Spleen (tissue), 11 donors: ENCODE data around the gene ANKRD33. TPM values are rescaled to one million over a fixed set of nuclear protein-coding genes. Genes with fewer than 3 reads are reported as not detected.

ENCODE experiments used
- DNase-seq: peaks from one replicate; pipeline ENCODE4 v3.0.0-alpha.2; 2020
- H3K27ac ChIP-seq, 8 donors: fragments of 200-600 bp; sonication (generic) in 7 of 8; 1 replicate in 4 of 8; 2 replicates in 4 of 8; pipeline versions ENCODE4 v1.5.0 to v1.8.0; 2016 to 2021; ENCODE audit warnings: inconsistent platforms in 4 of 8, mild to moderate bottlenecking in 4 of 8, moderate library complexity in 1 of 8
- H3K27me3 ChIP-seq, 7 donors: fragments of 200-600 bp; sonication (generic) in 6 of 7; replicated peaks in 1 of 7; 1 replicate in 4 of 7; 2 replicates in 3 of 7; pipeline versions ENCODE4 v1.5.0 to v1.8.0; 2016 to 2021; ENCODE audit warnings: inconsistent platforms in 3 of 7, mild to moderate bottlenecking in 1 of 7
- H3K36me3 ChIP-seq, 6 donors: fragments of 200-600 bp; sonication (generic) in 5 of 6; 1 replicate in 4 of 6; 2 replicates in 2 of 6; pipeline versions ENCODE4 v1.5.0 to v1.8.0; 2016 to 2021; ENCODE audit warnings: inconsistent platforms in 2 of 6
- H3K4me1 ChIP-seq, 6 donors: fragments of 200-600 bp; sonication (generic) in 5 of 6; 1 replicate in 3 of 6; 2 replicates in 3 of 6; pipeline versions ENCODE4 v1.5.0 to v1.8.0; 2016 to 2021; ENCODE audit warnings: inconsistent platforms in 3 of 6
- H3K4me3 ChIP-seq, 8 donors: fragments of 200-600 bp; sonication (generic) in 7 of 8; 1 replicate in 4 of 8; 2 replicates in 4 of 8; pipeline versions ENCODE4 v1.5.0 to v1.8.0; 2016 to 2021; ENCODE audit warnings: inconsistent platforms in 4 of 8, mild to moderate bottlenecking in 4 of 8, moderate library complexity in 2 of 8
- H3K9me3 ChIP-seq, 8 donors: fragments of 200-600 bp; sonication (generic) in 7 of 8; 1 replicate in 4 of 8; 2 replicates in 4 of 8; pipeline versions ENCODE4 v1.5.0 to v1.8.0; 2016 to 2021; ENCODE audit warnings: inconsistent platforms in 4 of 8
- CTCF ChIP-seq, 11 experiments: fragments of 200-600 bp in 7 of 11; fragments of 450-650 bp in 4 of 11; sonication (generic) in 4 of 11; IDR thresholded peaks in 8 of 11; conservative IDR thresholded peaks in 3 of 11; 1 replicate in 7 of 11; 2 replicates in 4 of 11; pipeline versions ENCODE4 v1.4.0 to v1.8.0; 2016 to 2021; ENCODE audit warnings: antibody characterized with exemption in 11 of 11, inconsistent platforms in 4 of 11, mild to moderate bottlenecking in 1 of 11
- POLR2A ChIP-seq, 3 donors: fragments of 450-650 bp; IDR thresholded peaks; one replicate each; pipeline ENCODE4 v1.5.1; 2017; ENCODE audit warnings: antibody characterized with exemption in 3 of 3, mild to moderate bottlenecking in 1 of 3
- POLR2AphosphoS5 ChIP-seq, 3 donors: sonication (generic); formaldehyde crosslinking; IDR thresholded peaks; one replicate each; pipeline ENCODE4 v1.5.1; 2017; ENCODE audit warnings: antibody characterized with exemption in 3 of 3
- whole genome bisulfite sequencing, 5 donors: extraction: QIAGEN DNeasy Blood & Tissue Kit in 3 of 5; methylation state at CpG; one replicate each; pipeline versions ENCODE4 v1.1.5 to v1.1.7; 2013 to 2018; 5-methylcytosine and 5-hydroxymethylcytosine counted together
- intact Hi-C: fragments of 100-400 bp; cut with DNase I; formaldehyde crosslinking; loops from one replicate; pipeline ENCODE4 v1.15.0; 2023; ENCODE audit warnings: low total_unique reads
- polyA plus RNA-seq, 3 donors: library from polyadenylated mRNA; stranded (reverse); fragments of 200-250 nt; gene quantifications; one replicate each; pipeline ENCODE4 v1.2.1, GENCODE V29; 2013
- total RNA-seq, 7 donors: library from RNA; depleted of rRNA in 3 of 7; stranded (reverse); fragments of >200 nt in 3 of 7; fragmentation: NEBNext Ultra II Directional in 4 of 7; extraction: Animal tissue kit (Norgen Biotek cat#: 25700) in 4 of 7; gene quantifications; one replicate each; pipeline versions ENCODE4 v1.1.0 to v1.2.1, GENCODE V29; 2016 to 2021
- donor health status: healthy with polysubstance abuse.
- donor health status: DM: no; HTN: no; CAD: no; lungs with moderate emphysema.
- donor health status: DM: no; HTN: no; CAD: no.
- donor health status: Bipolar disorder and iron deficiency.
- donor health status: healthy.
- donor health status: DM: no; HTN: no; CAD: no.
- donor health status: DM: yes; HTN: yes; CAD: no.

Gene ANKRD33
- total and polyA plus RNA-seq, 10 donors: not detected

- H3K27ac ChIP-seq: no peak overlapping the region
- no peak for DNase-seq
- H3K4me3 ChIP-seq: no peak overlapping the region
- peaks cover 0 to 77% (median 2%) of the 10 kb centered on the region in 7 donors for H3K27me3 ChIP-seq
- H3K9me3 ChIP-seq: no peaks in the 10 kb centered on the region
- H3K36me3 ChIP-seq: no peaks in the 10 kb centered on the region
- intact Hi-C loops: no loop called here
- whole genome bisulfite sequencing, 5 donors: 72 to 90% (median 81%) methylated on average over 2 to 6 of the region's 6 CpGs
- TF ChIP-seq CTCF (IDR thresholded peaks at IDR 0.05 in 8 of 11, conservative IDR thresholded peaks at IDR 0.05 in 3 of 11) (no peak), POLR2A (IDR thresholded peaks at IDR 0.05) (no peak), POLR2AphosphoS5 (IDR thresholded peaks at IDR 0.05) (no peak)
- peaks cover 0 to 9% (median 0%) of the 10 kb centered on the region in 6 donors for H3K4me1 ChIP-seq
These were observed 46.9 kb upstream of the ANKRD33 start for GRCh38 chr12:51840966-51841365.

- no peak for DNase-seq
- peaks cover 0 to 84% (median 9%) of the 10 kb centered on the region in 7 donors for H3K27me3 ChIP-seq
- intact Hi-C loops: no loop called here
- H3K9me3 ChIP-seq: no peaks in the 10 kb centered on the region
- 65 to 84% (median 78%) methylated on average over 6 of the region's 6 CpGs for WGBS, 5 donors
- H3K4me1 ChIP-seq: peaks cover 0 to 17% (median 7%) of the 10 kb centered on the region in 6 donors
- H3K27ac ChIP-seq: no peak overlapping the region
- no peaks in the 10 kb centered on the region for H3K36me3 ChIP-seq
- no peak overlapping the region for H3K4me3 ChIP-seq
- TF ChIP-seq POLR2AphosphoS5 (IDR thresholded peaks at IDR 0.05) (no peak), POLR2A (IDR thresholded peaks at IDR 0.05) (no peak), CTCF (IDR thresholded peaks at IDR 0.05 in 8 of 11, conservative IDR thresholded peaks at IDR 0.05 in 3 of 11) (no peak)
These were observed 46.2 kb upstream of the ANKRD33 start for GRCh38 chr12:51841727-51842126.

GRCh38 chr12:51844854-51845253 lies 43.0 kb upstream of the ANKRD33 start:
- intact Hi-C loops: no loop called here
- H3K9me3 ChIP-seq: no peaks in the 10 kb centered on the region
- 79 to 92% (median 89%) methylated on average over 2 to 4 of the region's 4 CpGs for WGBS, 5 donors
- H3K4me1 ChIP-seq: peaks cover 12 to 44% (median 25%) of the 10 kb centered on the region in 6 donors
- H3K4me3 ChIP-seq: no peak overlapping the region
- no peaks in the 10 kb centered on the region for H3K36me3 ChIP-seq
- H3K27ac ChIP-seq: no peak overlapping the region
- no peak for DNase-seq
- no peak for TF ChIP-seq POLR2AphosphoS5 (IDR thresholded peaks at IDR 0.05)
- TF ChIP-seq CTCF (IDR thresholded peaks at IDR 0.05 in 8 of 11, conservative IDR thresholded peaks at IDR 0.05 in 3 of 11): no peak
- no peak for TF ChIP-seq POLR2A (IDR thresholded peaks at IDR 0.05)
- H3K27me3 ChIP-seq: peaks cover 0 to 87% (median 31%) of the 10 kb centered on the region in 7 donors

- DNase-seq: no peak
- peaks cover 12 to 50% (median 28%) of the 10 kb centered on the region in 6 donors for H3K4me1 ChIP-seq
- H3K36me3 ChIP-seq: no peaks in the 10 kb centered on the region
- H3K27ac ChIP-seq: no peak overlapping the region
- no peaks in the 10 kb centered on the region for H3K9me3 ChIP-seq
- H3K27me3 ChIP-seq: peaks cover 0 to 92% (median 31%) of the 10 kb centered on the region in 7 donors
- 80 to 93% (median 88%) methylated on average over 7 of the region's 7 CpGs for WGBS, 5 donors
- H3K4me3 ChIP-seq: no peak overlapping the region
- no peak for TF ChIP-seq POLR2A (IDR thresholded peaks at IDR 0.05)
- no peak for TF ChIP-seq POLR2AphosphoS5 (IDR thresholded peaks at IDR 0.05)
- no peak for TF ChIP-seq CTCF (IDR thresholded peaks at IDR 0.05 in 8 of 11, conservative IDR thresholded peaks at IDR 0.05 in 3 of 11)
- intact Hi-C loops: no loop called here
These were observed 42.4 kb upstream of the ANKRD33 start for GRCh38 chr12:51845482-51845881.
